Omental fat pad (tissue), 4 donors: ENCODE results near the gene NTRK2. TPM values are rescaled to one million over a fixed set of nuclear protein-coding genes. Genes with fewer than 3 reads are reported as not detected.

ENCODE experiments used
- ATAC-seq: fragments of 150-250 bp; one replicate; pipeline ENCODE4 v1.9.1; 2016; ENCODE audit warnings: mild to moderate bottlenecking, moderate library complexity; ENCODE audit not compliant: low FRiP score
- DNase-seq: peaks from one replicate; pipeline ENCODE4 v3.0.0-alpha.2; 2019; ENCODE audit warnings: low spot score
- CTCF ChIP-seq, 3 donors: fragments of 450-650 bp; IDR thresholded peaks; one replicate each; pipeline ENCODE4 v1.5.1; 2016 to 2017; ENCODE audit warnings: antibody characterized with exemption in 3 of 3, mild to moderate bottlenecking in 3 of 3, moderate library complexity in 2 of 3
- total RNA-seq, 4 donors: library from RNA; depleted of rRNA; stranded (reverse); fragments of >200 nt; gene quantifications; one replicate each; pipeline ENCODE4 v1.1.0, GENCODE V29; 2016

Gene NTRK2
- total RNA-seq, 4 donors from 2014 or later = 13.9 to 20.2 (median 16.1) TPM

GRCh38 chr9:84817038-84817437, 147.5 kb downstream of the NTRK2 start:
- no peak for TF ChIP-seq CTCF (IDR thresholded peaks at IDR 0.05)
- ATAC-seq (no peak), DNase-seq (no peak)

- no peak for TF ChIP-seq CTCF (IDR thresholded peaks at IDR 0.05)
- no peak for DNase-seq
Observed at GRCh38 chr9:84818791-84819190, 149.3 kb downstream of the NTRK2 start.

GRCh38 chr9:84819491-84819991, 150.0 kb downstream of the NTRK2 start:
- DNase-seq (no peak), ATAC-seq (no peak)
- no peak for TF ChIP-seq CTCF (IDR thresholded peaks at IDR 0.05)

More at GRCh38 chr9:84818791-84819190, 149.3 kb downstream of the NTRK2 start:
- ATAC-seq = no peak

- ATAC-seq (no peak), DNase-seq (no peak)
- no peak for TF ChIP-seq CTCF (IDR thresholded peaks at IDR 0.05)
Observed at GRCh38 chr9:84821431-84821830, 151.9 kb downstream of the NTRK2 start.

GRCh38 chr9:84822589-84823233, 153.2 kb downstream of the NTRK2 start:
- ATAC-seq = no peak
- no peak for TF ChIP-seq CTCF (IDR thresholded peaks at IDR 0.05)
- DNase-seq = no peak

- DNase-seq (no peak), ATAC-seq (no peak)
- no peak for TF ChIP-seq CTCF (IDR thresholded peaks at IDR 0.05)
Observed at GRCh38 chr9:84823421-84824271, 154.1 kb downstream of the NTRK2 start.
